K562 (cell line): ENCODE results near the gene CBFA2T3. TPM values are rescaled to one million over a fixed set of nuclear protein-coding genes. Genes with fewer than 3 reads are reported as not detected.

ENCODE experiments used
- ETS2 ChIP-seq: IDR thresholded peaks from 2 replicates; pipeline ENCODE4 v1.6.1; 2016; ENCODE audit warnings: borderline replicate concordance, missing genetic modification characterization, mild to moderate bottlenecking, moderate library complexity, missing compliant biosample characterization; ENCODE audit not compliant: poor library complexity, severe bottlenecking
- HDAC8 ChIP-seq: fragments of 450-650 bp; IDR thresholded peaks from 2 replicates; pipeline ENCODE4 v1.6.1; 2016; ENCODE audit warnings: mild to moderate bottlenecking, missing genetic modification characterization, moderate library complexity, missing compliant biosample characterization
- MEIS2 ChIP-seq: fragments of 450-650 bp; IDR thresholded peaks from 2 replicates; pipeline ENCODE4 v1.6.1; 2014; ENCODE audit warnings: mild to moderate bottlenecking; ENCODE audit not compliant: partially characterized antibody
- MXI1 ChIP-seq: IDR thresholded peaks from 2 replicates; pipeline ENCODE4 v1.6.1; 2011; ENCODE audit warnings: low read depth, mild to moderate bottlenecking, improper control_type of control experiment, low read length
- SMARCC2 ChIP-seq: fragments of 450-650 bp; IDR thresholded peaks from 2 replicates; pipeline ENCODE4 v1.6.1; 2017; ENCODE audit warnings: antibody characterized with exemption, moderate library complexity, mild to moderate bottlenecking, low read depth
- ZNF133 ChIP-seq: fragments of 250-450 bp; sonication (Bioruptor Pico); IDR thresholded peaks from 2 replicates; pipeline ENCODE4 v1.4.0; 2020; ENCODE audit warnings: mild to moderate bottlenecking
- polyA plus RNA-seq, 8 experiments: library from polyadenylated mRNA; depleted of rRNA in 4 of 8; stranded (reverse) in 5 of 8; unstranded in 3 of 8; fragments of >200 nt; fragmentation: Nextera tagmentation in 2 of 8; fragmentation: Illumina TruSeq in 1 of 8; extraction: Ambion mirVana in 2 of 8; extraction: Trizol in 1 of 8; gene quantifications; 2 replicates each; pipeline versions ENCODE4 v1.2.1 to v1.2.3, GENCODE V29; 2011 to 2014; ENCODE audit warnings: inconsistent platforms in 1 of 8, missing spikeins in 1 of 8
- total RNA-seq, 7 experiments: library from RNA; depleted of rRNA in 6 of 7; stranded (reverse); fragments of >200 nt in 6 of 7; fragmentation: Illumina TruSeq in 2 of 7; extraction: Trizol in 2 of 7; gene quantifications; 2 replicates each; pipeline versions ENCODE4 v1.2.1 to v1.2.3, GENCODE V29; 2011 to 2021; ENCODE audit warnings: low replicate concordance in 1 of 7
- TF ChIP-seq, protein P1 (sequence below), 3 experiments: IDR thresholded peaks in 2 of 3; conservative IDR thresholded peaks in 1 of 3; 2 replicates each; pipeline ENCODE4 v1.5.1; 2011 to 2012; ENCODE audit warnings: low read length in 3 of 3, mild to moderate bottlenecking in 3 of 3, control low read depth in 2 of 3, improper control_type of control experiment in 1 of 3, inconsistent platforms in 1 of 3, low read depth in 1 of 3, mixed read lengths in 1 of 3, moderate library complexity in 1 of 3; ENCODE audit not compliant: insufficient read depth in 2 of 3
- TF ChIP-seq, protein P2 (sequence below), 2 experiments: fragments of 450-650 bp; formaldehyde crosslinking in 1 of 2; IDR thresholded peaks; 2 replicates each; pipeline versions ENCODE4 v1.4.0 to v1.6.1; 2014 to 2020; ENCODE audit warnings: mild to moderate bottlenecking in 2 of 2, borderline replicate concordance in 1 of 2, low read depth in 1 of 2
- TF ChIP-seq, protein P3 (sequence below): fragments of 450-650 bp; IDR thresholded peaks from 2 replicates; pipeline ENCODE4 v1.6.1; 2016; ENCODE audit warnings: missing biosample characterization, missing genetic modification characterization
- TF ChIP-seq, protein P4 (sequence below): fragments of 250-450 bp; sonication (Bioruptor Pico); IDR thresholded peaks from 2 replicates; pipeline ENCODE4 v1.4.0; 2020; ENCODE audit warnings: mild to moderate bottlenecking, moderate library complexity, borderline replicate concordance
- TF ChIP-seq, protein P5 (sequence below): fragments of 450-650 bp; formaldehyde crosslinking; IDR thresholded peaks from 2 replicates; pipeline ENCODE4 v1.4.0; 2022; ENCODE audit warnings: mild to moderate bottlenecking, moderate library complexity

Gene CBFA2T3
- total and polyA plus RNA-seq, 9 of the 15 experiments (the other 6 are each of a cell fraction or from before 2014, with no cell fraction given) = 2.3 to 145 (median 6.7) TPM

DNA sequence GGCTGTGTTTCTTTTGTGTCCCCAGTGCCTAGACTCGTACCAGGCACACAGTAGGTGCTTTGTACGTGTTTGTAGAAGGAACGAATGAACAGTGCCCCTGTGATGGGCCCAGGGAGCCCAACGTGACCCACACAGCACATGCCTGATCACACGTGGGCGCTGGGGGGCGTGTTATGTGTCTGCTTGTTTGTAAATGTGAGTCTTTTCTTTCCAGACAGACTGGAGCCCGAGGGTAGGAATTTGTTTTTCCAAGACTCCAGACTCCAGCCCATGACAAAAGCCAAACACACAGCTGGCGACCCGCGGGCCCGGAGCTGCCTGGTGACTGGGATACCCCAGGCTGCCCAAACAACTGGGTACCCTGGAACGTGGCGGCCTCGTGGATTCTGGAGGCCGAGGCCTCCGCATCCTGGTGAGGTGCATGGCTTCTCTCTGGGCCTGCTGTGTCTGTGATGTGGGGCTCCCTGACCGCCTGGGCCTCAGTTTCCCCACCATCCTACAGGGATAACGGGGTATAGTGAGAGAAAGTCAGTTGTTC lies 14.9 kb upstream of the CBFA2T3 start (continued):
- TF ChIP-seq, protein P1, sequence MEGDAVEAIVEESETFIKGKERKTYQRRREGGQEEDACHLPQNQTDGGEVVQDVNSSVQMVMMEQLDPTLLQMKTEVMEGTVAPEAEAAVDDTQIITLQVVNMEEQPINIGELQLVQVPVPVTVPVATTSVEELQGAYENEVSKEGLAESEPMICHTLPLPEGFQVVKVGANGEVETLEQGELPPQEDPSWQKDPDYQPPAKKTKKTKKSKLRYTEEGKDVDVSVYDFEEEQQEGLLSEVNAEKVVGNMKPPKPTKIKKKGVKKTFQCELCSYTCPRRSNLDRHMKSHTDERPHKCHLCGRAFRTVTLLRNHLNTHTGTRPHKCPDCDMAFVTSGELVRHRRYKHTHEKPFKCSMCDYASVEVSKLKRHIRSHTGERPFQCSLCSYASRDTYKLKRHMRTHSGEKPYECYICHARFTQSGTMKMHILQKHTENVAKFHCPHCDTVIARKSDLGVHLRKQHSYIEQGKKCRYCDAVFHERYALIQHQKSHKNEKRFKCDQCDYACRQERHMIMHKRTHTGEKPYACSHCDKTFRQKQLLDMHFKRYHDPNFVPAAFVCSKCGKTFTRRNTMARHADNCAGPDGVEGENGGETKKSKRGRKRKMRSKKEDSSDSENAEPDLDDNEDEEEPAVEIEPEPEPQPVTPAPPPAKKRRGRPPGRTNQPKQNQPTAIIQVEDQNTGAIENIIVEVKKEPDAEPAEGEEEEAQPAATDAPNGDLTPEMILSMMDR (IDR thresholded peaks at IDR 0.05 in 2 of 3, conservative IDR thresholded peaks at IDR 0.05 in 1 of 3; ENCODE audit: insufficient read depth in 2 of 3, low read depth in 1 of 3, low read length in 3 of 3) = peak; percentile 24 to 45 (median 43); a peak in 4 of 6 replicates
- TF ChIP-seq ZNF133 (CRISPR knock-in tag) = peak; percentile 43; the same call in 1 of the 2 replicates
- TF ChIP-seq, protein P2, sequence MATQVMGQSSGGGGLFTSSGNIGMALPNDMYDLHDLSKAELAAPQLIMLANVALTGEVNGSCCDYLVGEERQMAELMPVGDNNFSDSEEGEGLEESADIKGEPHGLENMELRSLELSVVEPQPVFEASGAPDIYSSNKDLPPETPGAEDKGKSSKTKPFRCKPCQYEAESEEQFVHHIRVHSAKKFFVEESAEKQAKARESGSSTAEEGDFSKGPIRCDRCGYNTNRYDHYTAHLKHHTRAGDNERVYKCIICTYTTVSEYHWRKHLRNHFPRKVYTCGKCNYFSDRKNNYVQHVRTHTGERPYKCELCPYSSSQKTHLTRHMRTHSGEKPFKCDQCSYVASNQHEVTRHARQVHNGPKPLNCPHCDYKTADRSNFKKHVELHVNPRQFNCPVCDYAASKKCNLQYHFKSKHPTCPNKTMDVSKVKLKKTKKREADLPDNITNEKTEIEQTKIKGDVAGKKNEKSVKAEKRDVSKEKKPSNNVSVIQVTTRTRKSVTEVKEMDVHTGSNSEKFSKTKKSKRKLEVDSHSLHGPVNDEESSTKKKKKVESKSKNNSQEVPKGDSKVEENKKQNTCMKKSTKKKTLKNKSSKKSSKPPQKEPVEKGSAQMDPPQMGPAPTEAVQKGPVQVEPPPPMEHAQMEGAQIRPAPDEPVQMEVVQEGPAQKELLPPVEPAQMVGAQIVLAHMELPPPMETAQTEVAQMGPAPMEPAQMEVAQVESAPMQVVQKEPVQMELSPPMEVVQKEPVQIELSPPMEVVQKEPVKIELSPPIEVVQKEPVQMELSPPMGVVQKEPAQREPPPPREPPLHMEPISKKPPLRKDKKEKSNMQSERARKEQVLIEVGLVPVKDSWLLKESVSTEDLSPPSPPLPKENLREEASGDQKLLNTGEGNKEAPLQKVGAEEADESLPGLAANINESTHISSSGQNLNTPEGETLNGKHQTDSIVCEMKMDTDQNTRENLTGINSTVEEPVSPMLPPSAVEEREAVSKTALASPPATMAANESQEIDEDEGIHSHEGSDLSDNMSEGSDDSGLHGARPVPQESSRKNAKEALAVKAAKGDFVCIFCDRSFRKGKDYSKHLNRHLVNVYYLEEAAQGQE (IDR thresholded peaks at IDR 0.05; ENCODE audit: borderline replicate concordance) = peak; percentile 32; the same call in 1 of the 2 replicates
- TF ChIP-seq, protein P2 (CRISPR knock-in tag; IDR thresholded peaks at IDR 0.05; ENCODE audit: low read depth) = no peak
- TF ChIP-seq HDAC8 (tag) = 0 out of 2 replicates have a peak, but pooled peaks have one; percentile 53
- TF ChIP-seq, protein P3, sequence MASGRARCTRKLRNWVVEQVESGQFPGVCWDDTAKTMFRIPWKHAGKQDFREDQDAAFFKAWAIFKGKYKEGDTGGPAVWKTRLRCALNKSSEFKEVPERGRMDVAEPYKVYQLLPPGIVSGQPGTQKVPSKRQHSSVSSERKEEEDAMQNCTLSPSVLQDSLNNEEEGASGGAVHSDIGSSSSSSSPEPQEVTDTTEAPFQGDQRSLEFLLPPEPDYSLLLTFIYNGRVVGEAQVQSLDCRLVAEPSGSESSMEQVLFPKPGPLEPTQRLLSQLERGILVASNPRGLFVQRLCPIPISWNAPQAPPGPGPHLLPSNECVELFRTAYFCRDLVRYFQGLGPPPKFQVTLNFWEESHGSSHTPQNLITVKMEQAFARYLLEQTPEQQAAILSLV (tag) = 0 out of 2 replicates have a peak, but pooled peaks have one; percentile 39
- TF ChIP-seq MEIS2 = no peak
- TF ChIP-seq, protein P4, sequence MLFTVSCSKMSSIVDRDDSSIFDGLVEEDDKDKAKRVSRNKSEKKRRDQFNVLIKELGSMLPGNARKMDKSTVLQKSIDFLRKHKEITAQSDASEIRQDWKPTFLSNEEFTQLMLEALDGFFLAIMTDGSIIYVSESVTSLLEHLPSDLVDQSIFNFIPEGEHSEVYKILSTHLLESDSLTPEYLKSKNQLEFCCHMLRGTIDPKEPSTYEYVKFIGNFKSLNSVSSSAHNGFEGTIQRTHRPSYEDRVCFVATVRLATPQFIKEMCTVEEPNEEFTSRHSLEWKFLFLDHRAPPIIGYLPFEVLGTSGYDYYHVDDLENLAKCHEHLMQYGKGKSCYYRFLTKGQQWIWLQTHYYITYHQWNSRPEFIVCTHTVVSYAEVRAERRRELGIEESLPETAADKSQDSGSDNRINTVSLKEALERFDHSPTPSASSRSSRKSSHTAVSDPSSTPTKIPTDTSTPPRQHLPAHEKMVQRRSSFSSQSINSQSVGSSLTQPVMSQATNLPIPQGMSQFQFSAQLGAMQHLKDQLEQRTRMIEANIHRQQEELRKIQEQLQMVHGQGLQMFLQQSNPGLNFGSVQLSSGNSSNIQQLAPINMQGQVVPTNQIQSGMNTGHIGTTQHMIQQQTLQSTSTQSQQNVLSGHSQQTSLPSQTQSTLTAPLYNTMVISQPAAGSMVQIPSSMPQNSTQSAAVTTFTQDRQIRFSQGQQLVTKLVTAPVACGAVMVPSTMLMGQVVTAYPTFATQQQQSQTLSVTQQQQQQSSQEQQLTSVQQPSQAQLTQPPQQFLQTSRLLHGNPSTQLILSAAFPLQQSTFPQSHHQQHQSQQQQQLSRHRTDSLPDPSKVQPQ (CRISPR knock-in tag) = 0 out of 2 replicates have a peak, but pooled peaks have one; percentile 51
- peak; percentile 79 for TF ChIP-seq MXI1
- peak; percentile 29 for TF ChIP-seq ETS2 (tag)
- TF ChIP-seq, protein P5, sequence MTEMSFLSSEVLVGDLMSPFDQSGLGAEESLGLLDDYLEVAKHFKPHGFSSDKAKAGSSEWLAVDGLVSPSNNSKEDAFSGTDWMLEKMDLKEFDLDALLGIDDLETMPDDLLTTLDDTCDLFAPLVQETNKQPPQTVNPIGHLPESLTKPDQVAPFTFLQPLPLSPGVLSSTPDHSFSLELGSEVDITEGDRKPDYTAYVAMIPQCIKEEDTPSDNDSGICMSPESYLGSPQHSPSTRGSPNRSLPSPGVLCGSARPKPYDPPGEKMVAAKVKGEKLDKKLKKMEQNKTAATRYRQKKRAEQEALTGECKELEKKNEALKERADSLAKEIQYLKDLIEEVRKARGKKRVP (CRISPR knock-in tag) = peak; percentile 43; the same call in 1 of the 2 replicates
- no peak for TF ChIP-seq SMARCC2
